SW480 (cell line): ENCODE data around the gene PIN4.
"Not testable (repeated sequence)": the region's sequence is repeated elsewhere in the genome, so short reads cannot be mapped to it uniquely, and the experiment has no call there.

ENCODE experiments used
- DNase-seq: peaks from one replicate; pipeline ENCODE4 v3.0.0-alpha.2; 2016; ENCODE audit warnings: low spot score

PIN4 gene

DNA sequence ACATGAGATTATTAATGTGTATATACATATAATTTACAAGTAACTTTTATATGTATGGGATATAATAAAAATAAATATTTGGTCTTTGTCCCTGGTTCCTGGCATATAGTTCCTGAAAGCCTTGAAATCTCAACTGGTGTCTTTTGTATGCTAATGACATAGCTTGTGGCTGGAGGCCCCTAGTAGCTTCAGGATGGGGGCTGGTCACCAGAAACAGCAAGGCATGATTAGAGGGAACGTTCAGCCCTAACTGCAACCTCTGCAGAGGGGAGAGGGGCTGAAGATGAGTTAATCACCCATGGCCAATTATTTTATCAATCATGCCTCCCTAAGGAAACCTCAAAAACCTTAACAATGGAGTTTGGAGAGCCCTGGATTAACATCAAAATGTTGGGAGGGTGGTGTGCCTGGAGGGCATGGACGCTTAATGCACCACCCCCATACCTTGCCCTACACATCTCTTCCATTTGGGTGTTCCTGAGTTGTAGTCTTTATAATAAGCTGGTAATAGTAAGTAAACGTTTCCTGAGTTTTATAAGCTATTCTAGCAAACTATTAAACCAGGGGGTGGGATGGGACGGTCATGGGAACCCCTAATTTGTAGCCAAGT lies 21.3 kb downstream of the PIN4 start:
- no peak for DNase-seq

GRCh38 chrX:72203421-72203820 lies 21.9 kb downstream of the PIN4 start:
- DNase-seq, result no peak

DNA sequence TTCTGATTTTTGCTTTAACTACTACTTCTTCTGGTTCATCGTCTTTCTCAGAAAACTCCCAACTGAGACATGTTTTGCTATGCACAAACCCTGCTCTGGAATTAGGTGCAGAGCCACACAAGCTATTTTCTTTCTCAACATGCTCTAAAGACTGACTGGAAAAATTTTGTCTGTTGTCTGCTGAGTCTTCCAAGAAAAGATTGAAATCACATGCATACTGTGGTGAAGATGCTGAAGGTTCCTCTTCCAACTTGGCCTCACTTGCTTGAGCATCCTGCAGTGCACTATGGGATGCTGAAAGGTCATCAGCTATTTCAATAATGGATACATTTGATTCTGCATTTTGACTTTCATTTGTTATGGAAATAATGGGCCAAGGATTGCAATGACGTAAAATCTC lies 24.1 kb downstream of the PIN4 start:
- DNase-seq, result no peak

DNA sequence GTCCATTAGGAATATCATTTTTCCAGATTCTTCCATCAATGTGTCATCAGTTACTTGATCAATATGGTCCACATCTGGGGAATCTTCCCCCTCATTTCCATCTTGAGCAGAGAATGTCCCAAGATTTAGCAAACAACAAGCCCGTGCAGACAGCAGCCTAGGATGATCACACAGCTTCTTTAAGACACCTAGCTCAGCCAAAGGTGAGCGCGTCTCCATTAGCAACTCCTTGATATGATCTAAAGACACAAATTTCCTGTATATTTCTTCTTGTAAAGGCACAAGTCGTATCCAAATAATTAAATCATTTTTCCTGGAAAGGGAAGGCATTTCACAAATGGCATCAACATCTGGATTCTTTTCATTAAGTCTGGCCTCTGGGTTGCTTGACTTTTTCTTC lies 25.8 kb downstream of the PIN4 start:
- DNase-seq, result no peak

DNA sequence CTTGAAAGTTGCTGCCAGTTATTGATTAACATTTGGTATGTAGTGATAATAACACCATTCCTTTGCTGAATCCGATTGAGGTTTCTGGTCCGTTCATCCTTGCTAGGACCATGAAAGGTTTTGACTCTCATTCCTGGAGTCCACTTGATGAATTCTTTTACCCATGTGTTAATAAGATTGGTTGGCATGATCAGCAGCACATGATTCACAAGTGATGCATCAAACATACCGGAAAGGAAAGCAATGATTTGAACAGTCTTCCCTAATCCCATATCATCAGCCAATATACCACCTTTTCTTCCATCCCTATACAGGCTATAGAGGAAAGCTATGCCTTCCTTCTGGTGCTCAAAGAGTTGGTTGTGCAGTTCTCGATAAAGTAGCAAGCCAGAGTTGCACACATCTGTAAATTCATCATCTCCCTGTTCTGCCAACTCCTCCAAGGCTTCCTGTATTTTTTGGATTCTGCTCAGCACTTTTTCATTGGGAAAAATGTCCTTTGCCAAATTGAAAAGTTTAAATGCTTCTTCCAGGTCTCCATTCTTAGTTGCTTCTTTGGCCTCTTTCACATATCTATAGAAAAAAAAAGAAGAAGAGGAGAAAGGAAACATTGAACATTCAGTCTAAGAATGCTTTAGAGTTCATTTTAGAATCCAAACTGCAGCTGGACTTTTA lies 26.7 kb downstream of the PIN4 start:
- no peak for DNase-seq

- no peak for DNase-seq
These were observed 35.4 kb downstream of the PIN4 start for GRCh38 chrX:72216973-72217372.

- not testable (repeated sequence) for DNase-seq
These were observed 38.8 kb downstream of the PIN4 start for GRCh38 chrX:72220375-72220774.

DNA sequence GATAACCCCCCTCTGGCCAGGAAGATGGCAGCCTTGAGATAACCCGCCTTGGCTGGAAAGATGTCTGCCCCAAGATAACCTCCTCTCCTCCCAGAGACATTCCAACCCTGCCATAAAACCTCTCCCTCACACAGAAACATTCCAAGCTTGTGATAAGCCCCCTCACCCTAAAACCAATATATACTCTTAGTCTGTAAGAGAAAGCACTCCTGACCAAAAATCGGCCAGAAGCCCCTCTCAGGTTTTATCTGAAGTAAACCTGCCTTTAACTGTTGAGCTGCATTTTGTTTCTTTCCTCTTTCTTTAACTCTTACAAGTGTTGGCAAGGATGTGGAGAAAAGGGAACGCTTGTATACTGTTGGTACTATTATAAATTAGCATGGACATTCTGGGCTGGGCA lies 48.7 kb downstream of the PIN4 start:
- DNase-seq, result no peak

GRCh38 chrX:72236841-72237240 lies 55.3 kb downstream of the PIN4 start:
- DNase-seq, result no peak

GRCh38 chrX:72238183-72238582 lies 56.6 kb downstream of the PIN4 start:
- no peak for DNase-seq

- peak; percentile 82 for DNase-seq
These were observed 57.3 kb downstream of the PIN4 start, which contains the start of gene ERCC6L for GRCh38 chrX:72238721-72239475. Gene ERCC6L, minus strand, starts transcription at chrX:72239027. Its CDS starts 116 bp downstream, at chrX:72238911.

DNA sequence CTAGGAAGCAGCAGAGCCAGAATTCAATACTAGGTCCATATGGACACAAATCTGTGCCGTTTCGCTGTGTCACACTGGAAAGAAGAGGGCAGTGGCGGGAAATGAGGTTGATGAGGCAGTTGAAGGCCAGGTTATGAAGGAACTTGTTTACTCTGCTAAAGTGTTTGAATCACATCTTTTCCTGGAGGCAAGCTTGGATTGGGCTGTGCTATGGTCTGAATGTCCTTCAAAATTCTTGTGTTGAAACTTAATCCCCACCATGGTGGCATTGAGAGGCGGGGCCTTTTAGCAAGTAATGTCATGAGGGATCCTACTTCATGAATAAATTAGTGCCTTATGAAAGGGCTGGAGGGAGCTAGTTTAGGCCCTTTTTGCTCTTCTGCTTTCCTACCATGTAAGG lies 59.4 kb downstream of the PIN4 start:
- no peak for DNase-seq

DNA sequence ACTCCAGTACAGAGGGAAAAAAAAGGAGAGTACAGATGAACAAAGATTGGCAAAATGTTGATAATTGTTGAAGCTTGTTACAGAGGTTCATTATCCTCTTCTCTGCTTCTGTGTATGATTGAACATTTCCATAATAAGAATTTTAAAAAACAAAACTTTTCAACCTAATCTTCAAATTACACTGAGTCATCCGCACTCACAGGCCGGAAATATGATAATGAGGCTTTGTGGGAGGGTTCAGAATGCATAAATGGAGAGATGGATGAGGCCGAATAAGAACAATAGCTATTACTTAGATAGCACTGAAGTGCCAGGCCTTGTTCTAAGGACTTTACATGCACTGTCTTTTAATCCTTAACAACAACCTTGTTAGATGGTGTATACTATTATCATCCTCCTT lies 61.9 kb downstream of the PIN4 start:
- DNase-seq, result no peak

DNA sequence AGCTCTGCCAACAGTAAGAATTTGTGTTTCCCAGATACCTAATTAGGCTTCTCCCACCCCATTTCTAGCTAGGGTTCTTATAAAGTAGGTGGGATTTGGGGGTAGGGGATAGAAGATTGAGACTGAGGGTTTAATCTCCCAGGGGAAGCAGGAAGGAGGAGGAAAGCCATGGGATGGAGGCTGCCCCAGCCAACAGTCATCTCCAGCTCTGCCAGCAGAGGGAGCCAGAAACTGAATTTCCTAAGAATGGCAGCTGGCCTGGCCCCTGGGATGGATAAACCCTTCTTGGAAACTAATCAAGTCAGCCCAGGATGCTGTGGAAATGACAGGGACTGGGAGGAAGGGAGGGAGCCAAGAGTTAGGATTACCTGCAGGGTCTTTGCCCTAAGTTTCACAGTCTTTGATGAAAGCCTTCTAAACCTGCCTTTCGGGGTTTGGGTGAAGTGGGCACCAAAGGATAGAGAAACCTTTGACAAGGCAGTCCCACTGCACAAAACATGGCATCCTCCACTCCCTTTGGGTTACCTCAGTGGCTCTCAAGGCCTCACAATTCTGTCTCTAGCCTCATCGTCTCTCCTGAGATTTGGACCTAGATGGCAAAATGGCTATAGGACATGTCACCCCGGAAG lies 64.0 kb downstream of the PIN4 start:
- DNase-seq, result peak; percentile 50

GRCh38 chrX:72247206-72247942 lies 65.8 kb downstream of the PIN4 start:
- DNase-seq, result no peak
